Measurements from ENCODE around the gene IL3. TPM values are rescaled to one million over a fixed set of nuclear protein-coding genes. Genes with fewer than 3 reads are reported as not detected.

The IL3 gene
- polyA plus RNA-seq, 1 donor from 2014 or later, result not detected

- Mint-ChIP-seq H3K9me3 (peaks cover 0 to 2% (median 0%) of the 10 kb centered on the region in 3 donors), H3K4me1 (peaks cover 15 to 18% (median 16%) of the 10 kb centered on the region in 3 donors), H3K36me3 (no peaks in the 10 kb centered on the region), H3K4me3 (no peak overlapping the region), H3K27ac (no peak overlapping the region), H3K27me3 (peaks cover 14% of the 10 kb centered on the region)
Measured at GRCh38 chr5:132021654-132022053, 38.8 kb upstream of the IL3 start.

- no peak overlapping the region for H3K27ac Mint-ChIP-seq
- H3K9me3 Mint-ChIP-seq, result peaks cover 0 to 2% (median 0%) of the 10 kb centered on the region in 3 donors
- H3K4me3 Mint-ChIP-seq, result no peak overlapping the region
- H3K4me1 Mint-ChIP-seq, result peaks cover 13 to 15% (median 14%) of the 10 kb centered on the region in 3 donors
- peaks cover 9% of the 10 kb centered on the region for H3K27me3 Mint-ChIP-seq
- no peaks in the 10 kb centered on the region for H3K36me3 Mint-ChIP-seq
Measured at GRCh38 chr5:132022737-132023136, 37.7 kb upstream of the IL3 start.

GRCh38 chr5:132023258-132024116 lies 37.0 kb upstream of the IL3 start:
- no peaks in the 10 kb centered on the region for H3K36me3 Mint-ChIP-seq
- no peak overlapping the region for H3K27ac Mint-ChIP-seq
- peaks cover 12 to 14% (median 13%) of the 10 kb centered on the region in 3 donors for H3K4me1 Mint-ChIP-seq
- H3K9me3 Mint-ChIP-seq, result peaks cover 0 to 2% (median 0%) of the 10 kb centered on the region in 3 donors
- peaks cover 8% of the 10 kb centered on the region for H3K27me3 Mint-ChIP-seq
- no peak overlapping the region for H3K4me3 Mint-ChIP-seq

GRCh38 chr5:132024117-132024435 lies 36.4 kb upstream of the IL3 start:
- Mint-ChIP-seq H3K4me1 (peaks cover 12 to 14% (median 13%) of the 10 kb centered on the region in 3 donors), H3K4me3 (no peak overlapping the region), H3K27me3 (peaks cover 8% of the 10 kb centered on the region), H3K36me3 (no peaks in the 10 kb centered on the region), H3K27ac (no peak overlapping the region), H3K9me3 (peaks cover 0 to 2% (median 0%) of the 10 kb centered on the region in 3 donors)

- H3K4me3 Mint-ChIP-seq, result no peak overlapping the region
- H3K27me3 Mint-ChIP-seq, result peaks cover 10% of the 10 kb centered on the region
- peaks cover 11 to 12% (median 12%) of the 10 kb centered on the region in 3 donors for H3K4me1 Mint-ChIP-seq
- no peaks in the 10 kb centered on the region for H3K36me3 Mint-ChIP-seq
- no peak overlapping the region for H3K27ac Mint-ChIP-seq
- peaks cover 0 to 2% (median 0%) of the 10 kb centered on the region in 3 donors for H3K9me3 Mint-ChIP-seq
Measured at GRCh38 chr5:132024789-132025402, 35.6 kb upstream of the IL3 start.

GRCh38 chr5:132025403-132025971 lies 35.0 kb upstream of the IL3 start:
- Mint-ChIP-seq H3K36me3 (peaks cover 4% of the 10 kb centered on the region), H3K4me1 (peaks cover 6 to 7% (median 6%) of the 10 kb centered on the region in 3 donors), H3K27ac (no peak overlapping the region), H3K9me3 (peaks cover 0 to 2% (median 0%) of the 10 kb centered on the region in 3 donors), H3K27me3 (peaks cover 14% of the 10 kb centered on the region), H3K4me3 (no peak overlapping the region)

GRCh38 chr5:132026516-132027008 lies 33.9 kb upstream of the IL3 start:
- Mint-ChIP-seq H3K27me3 (peaks cover 12% of the 10 kb centered on the region), H3K4me3 (no peak overlapping the region), H3K36me3 (peaks cover 6% of the 10 kb centered on the region), H3K27ac (no peak overlapping the region), H3K9me3 (no peaks in the 10 kb centered on the region), H3K4me1 (peaks cover 0 to 2% (median 2%) of the 10 kb centered on the region in 3 donors)

- Mint-ChIP-seq H3K27me3 (peaks cover 15% of the 10 kb centered on the region), H3K36me3 (peaks cover 6% of the 10 kb centered on the region), H3K4me1 (peaks cover 0 to 2% (median 2%) of the 10 kb centered on the region in 3 donors), H3K27ac (no peak overlapping the region), H3K9me3 (no peaks in the 10 kb centered on the region), H3K4me3 (no peak overlapping the region)
Measured at GRCh38 chr5:132027027-132027426, 33.4 kb upstream of the IL3 start.

- no peak overlapping the region for H3K27ac Mint-ChIP-seq
- H3K36me3 Mint-ChIP-seq, result peaks cover 7% of the 10 kb centered on the region
- no peak overlapping the region for H3K4me3 Mint-ChIP-seq
- peaks cover 17% of the 10 kb centered on the region for H3K27me3 Mint-ChIP-seq
- no peaks in the 10 kb centered on the region for H3K4me1 Mint-ChIP-seq
- H3K9me3 Mint-ChIP-seq, result peaks cover 0 to 11% (median 10%) of the 10 kb centered on the region in 3 donors
Measured at GRCh38 chr5:132029609-132030330, 30.7 kb upstream of the IL3 start.

- Mint-ChIP-seq H3K36me3 (peaks cover 7% of the 10 kb centered on the region), H3K27ac (no peak overlapping the region), H3K4me1 (no peaks in the 10 kb centered on the region), H3K4me3 (peak overlapping the region in 1 of 4 donors; percentile 6), H3K9me3 (peaks cover 0 to 11% (median 10%) of the 10 kb centered on the region in 3 donors), H3K27me3 (peaks cover 17% of the 10 kb centered on the region)
Measured at GRCh38 chr5:132030610-132031009, 29.8 kb upstream of the IL3 start.

- Mint-ChIP-seq H3K36me3 (peaks cover 7% of the 10 kb centered on the region), H3K4me1 (peaks cover 0 to under 1% (median 0%) of the 10 kb centered on the region in 3 donors), H3K27ac (no peak overlapping the region), H3K27me3 (peaks cover 17% of the 10 kb centered on the region), H3K9me3 (peaks cover 0 to 11% (median 10%) of the 10 kb centered on the region in 3 donors), H3K4me3 (no peak overlapping the region)
Measured at GRCh38 chr5:132032196-132032595, 28.3 kb upstream of the IL3 start.

GRCh38 chr5:132033122-132033521 lies 27.3 kb upstream of the IL3 start:
- Mint-ChIP-seq H3K9me3 (peaks cover 3 to 14% (median 14%) of the 10 kb centered on the region in 3 donors), H3K27me3 (peaks cover 14% of the 10 kb centered on the region), H3K4me3 (no peak overlapping the region), H3K27ac (no peak overlapping the region), H3K36me3 (peaks cover 7% of the 10 kb centered on the region), H3K4me1 (peaks cover 0 to 1% (median 0%) of the 10 kb centered on the region in 3 donors)

- H3K27ac Mint-ChIP-seq, result no peak overlapping the region
- H3K27me3 Mint-ChIP-seq, result peaks cover 14% of the 10 kb centered on the region
- peaks cover 4% of the 10 kb centered on the region for H3K36me3 Mint-ChIP-seq
- peaks cover 0 to 1% (median 0%) of the 10 kb centered on the region in 3 donors for H3K4me1 Mint-ChIP-seq
- H3K9me3 Mint-ChIP-seq, result peaks cover 3 to 16% (median 16%) of the 10 kb centered on the region in 3 donors
- peak overlapping the region in 1 of 4 donors; percentile 39 for H3K4me3 Mint-ChIP-seq
Measured at GRCh38 chr5:132037353-132037752, 23.1 kb upstream of the IL3 start.

GRCh38 chr5:132044207-132044606 lies 16.2 kb upstream of the IL3 start:
- Mint-ChIP-seq H3K4me3 (no peak overlapping the region), H3K27me3 (peaks cover 22% of the 10 kb centered on the region), H3K4me1 (peaks cover 0 to 1% (median 0%) of the 10 kb centered on the region in 3 donors), H3K9me3 (no peaks in the 10 kb centered on the region), H3K36me3 (peaks cover 3% of the 10 kb centered on the region), H3K27ac (peak overlapping the region in 1 of 3 donors; percentile 48)

Measured in IgD-negative memory B cell (primary cell).